Lower lobe of right lung (tissue), 2 donors: ENCODE data around the gene ADAMTS2. TPM values are rescaled to one million over a fixed set of nuclear protein-coding genes. Genes with fewer than 3 reads are reported as not detected.

ENCODE experiments used
- ATAC-seq, 2 donors: fragments of 200-7000 bp; cut with Tn5 transposase; one replicate each; pipeline ENCODE4 v1.9.1; 2020 to 2022; ENCODE audit warnings: mild to moderate bottlenecking in 2 of 2, moderate library complexity in 2 of 2
- DNase-seq: peaks from one replicate; pipeline ENCODE4 v3.0.0-alpha.2; 2020
- H3K27ac ChIP-seq: fragments of 200-600 bp; one replicate; pipeline ENCODE4 v1.8.0; 2022
- H3K27me3 ChIP-seq: fragments of 200-600 bp; one replicate; pipeline ENCODE4 v1.8.0; 2022; ENCODE audit warnings: low read depth
- H3K36me3 ChIP-seq: fragments of 200-600 bp; one replicate; pipeline ENCODE4 v1.8.0; 2022; ENCODE audit warnings: mild to moderate bottlenecking
- H3K4me1 ChIP-seq: fragments of 200-600 bp; one replicate; pipeline ENCODE4 v1.8.0; 2022
- H3K4me3 ChIP-seq: fragments of 200-600 bp; one replicate; pipeline ENCODE4 v1.8.0; 2022; ENCODE audit warnings: mild to moderate bottlenecking
- H3K9me3 ChIP-seq: fragments of 200-600 bp; one replicate; pipeline ENCODE4 v1.8.0; 2022
- CTCF ChIP-seq: fragments of 200-600 bp; IDR thresholded peaks from one replicate; pipeline ENCODE4 v1.8.0; 2022; ENCODE audit warnings: antibody characterized with exemption, mild to moderate bottlenecking
- intact Hi-C: fragments of 100-400 bp; cut with DNase I; formaldehyde crosslinking; loops from one replicate; pipeline ENCODE4 v1.11.0; 2022
- total RNA-seq: library from RNA; stranded (reverse); fragmentation: NEBNext Ultra II Directional; extraction: Animal tissue kit (Norgen Biotek cat#: 25700); gene quantifications from one replicate; pipeline ENCODE4 v1.2.1, GENCODE V29; 2021
- donor health status: DM: no; HTN: yes; CAD: no; lungs with severe emphysema.

Gene ADAMTS2
- total RNA-seq, 1 donor from 2014 or later = 13.0 TPM

DNA sequence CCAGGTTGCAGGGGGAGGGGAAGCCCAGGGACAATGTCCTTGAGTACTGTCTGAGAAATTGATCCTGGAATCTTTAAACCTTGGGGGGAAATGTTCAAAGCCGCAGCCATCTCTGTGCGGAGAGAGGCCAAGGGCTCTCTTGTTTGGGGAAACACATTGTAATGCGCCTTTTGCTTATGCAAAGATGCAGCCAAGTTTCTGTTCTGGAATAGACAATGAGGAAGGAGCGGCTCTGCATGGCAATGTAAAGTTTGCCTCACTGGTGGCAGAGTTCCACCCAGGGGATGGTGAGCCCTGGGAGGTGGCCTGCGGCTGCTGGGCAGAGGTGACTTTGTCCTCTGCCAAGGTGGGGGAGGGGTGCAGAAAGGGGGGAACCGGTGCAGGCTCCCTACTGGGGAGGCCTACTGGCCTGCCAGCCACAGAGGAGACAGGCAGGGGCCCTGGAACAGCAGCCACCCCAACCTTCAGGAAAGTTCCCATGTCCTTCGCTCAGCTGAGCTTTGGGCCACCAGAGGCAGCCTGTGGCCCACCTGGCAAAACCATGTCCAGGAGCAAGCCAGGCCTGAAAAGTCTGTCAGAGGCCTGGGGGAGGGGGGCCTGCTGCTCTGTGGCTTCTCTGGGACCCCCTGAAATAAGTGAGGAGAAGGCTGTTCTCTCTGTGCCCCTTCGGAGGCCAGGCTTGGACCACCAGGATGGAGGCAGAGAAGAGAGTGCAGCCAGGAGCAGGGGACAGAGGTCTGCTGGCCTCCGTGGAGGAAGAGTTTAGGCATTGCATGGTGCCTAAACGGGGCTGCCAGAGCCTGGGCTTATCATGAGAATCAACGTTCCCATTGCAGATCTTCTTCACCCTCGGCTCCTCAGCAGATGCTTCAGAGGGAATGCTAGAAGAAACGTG, 157.3 kb downstream of the ADAMTS2 start:
- Histone ChIP-seq H3K9me3 (no peaks in the 10 kb centered on the region), H3K27me3 (no peaks in the 10 kb centered on the region), H3K4me1 (no peaks in the 10 kb centered on the region), H3K27ac (no peak overlapping the region), H3K4me3 (no peak overlapping the region), H3K36me3 (no peaks in the 10 kb centered on the region)
- intact Hi-C loops = no loop called here
- DNase-seq (peak; percentile 19), ATAC-seq (no peak)
- TF ChIP-seq CTCF = no peak

- peak; percentile 22 for DNase-seq
- H3K27me3 ChIP-seq = no peaks in the 10 kb centered on the region
- H3K9me3 ChIP-seq = no peaks in the 10 kb centered on the region
- TF ChIP-seq CTCF = no peak
- H3K4me3 ChIP-seq = no peak overlapping the region
- ATAC-seq = no peak
- H3K4me1 ChIP-seq = no peaks in the 10 kb centered on the region
- H3K27ac ChIP-seq = no peak overlapping the region
- intact Hi-C loops = no loop called here
- no peaks in the 10 kb centered on the region for H3K36me3 ChIP-seq
Measured at GRCh38 chr5:179187229-179187678, 158.0 kb downstream of the ADAMTS2 start.

- no peak overlapping the region for H3K4me3 ChIP-seq
- H3K27ac ChIP-seq = no peak overlapping the region
- no peaks in the 10 kb centered on the region for H3K4me1 ChIP-seq
- DNase-seq (peak; percentile 22), ATAC-seq (no peak)
- TF ChIP-seq CTCF = no peak
- no peaks in the 10 kb centered on the region for H3K36me3 ChIP-seq
- H3K27me3 ChIP-seq = peaks cover 4% of the 10 kb centered on the region
- intact Hi-C loops = no loop called here
- H3K9me3 ChIP-seq = no peaks in the 10 kb centered on the region
Measured at GRCh38 chr5:179186801-179187200, 158.5 kb downstream of the ADAMTS2 start.

DNA sequence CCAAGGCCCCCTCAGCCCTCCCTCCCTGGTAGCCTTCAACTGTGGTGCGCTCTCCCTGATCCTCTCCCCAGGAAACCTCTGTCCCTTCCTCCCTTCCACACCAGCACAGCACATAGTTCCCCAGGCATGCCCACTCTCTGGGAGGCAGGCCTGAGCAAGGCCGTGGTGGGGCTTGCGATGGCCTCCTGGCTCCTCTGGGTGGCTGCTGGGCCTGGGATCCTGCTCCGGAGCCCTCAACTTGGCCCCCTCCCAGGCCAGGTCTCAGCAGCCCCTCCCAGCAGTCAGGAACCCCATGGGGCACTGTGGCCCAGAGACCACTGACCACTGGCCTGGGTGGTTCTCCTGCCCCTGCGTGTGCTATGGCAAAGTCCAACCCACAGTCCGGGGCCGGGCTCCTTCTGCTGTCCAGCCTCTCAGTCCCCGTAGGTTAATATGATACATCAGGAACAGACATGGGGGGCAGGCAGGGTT, 159.3 kb downstream of the ADAMTS2 start:
- TF ChIP-seq CTCF = no peak
- intact Hi-C loops = no loop called here
- Histone ChIP-seq H3K36me3 (no peaks in the 10 kb centered on the region), H3K4me3 (no peak overlapping the region), H3K27ac (no peak overlapping the region), H3K4me1 (no peaks in the 10 kb centered on the region), H3K27me3 (peaks cover 9% of the 10 kb centered on the region), H3K9me3 (no peaks in the 10 kb centered on the region)
- DNase-seq = peak; percentile 40
- no peak for ATAC-seq

- H3K36me3 ChIP-seq = no peaks in the 10 kb centered on the region
- ATAC-seq = no peak
- no peak overlapping the region for H3K4me3 ChIP-seq
- peak; percentile 35 for DNase-seq
- no peak for TF ChIP-seq CTCF
- H3K27ac ChIP-seq = no peak overlapping the region
- H3K4me1 ChIP-seq = no peaks in the 10 kb centered on the region
- no peaks in the 10 kb centered on the region for H3K9me3 ChIP-seq
- peaks cover 9% of the 10 kb centered on the region for H3K27me3 ChIP-seq
- intact Hi-C loops = no loop called here
Measured at GRCh38 chr5:179185256-179185940, 159.9 kb downstream of the ADAMTS2 start.
